Keratinocyte (primary cell): ENCODE results near the gene ASB17. TPM values are rescaled to one million over a fixed set of nuclear protein-coding genes. Genes with fewer than 3 reads are reported as not detected.
"Not testable (repeated sequence)": the region's sequence is repeated elsewhere in the genome, so short reads cannot be mapped to it uniquely, and the experiment has no call there.

Experiments used
- DNase-seq: peaks from one replicate; pipeline ENCODE4 v3.0.0-alpha.2; 2011; ENCODE audit warnings: low read depth, missing footprints, low spot score
- FAIRE-seq: peaks from 2 replicates; lab custom pipeline; 2011; peaks lifted over from hg19 to GRCh38; lab: Jason Lieb, UNC
- H2AFZ ChIP-seq: 2 replicates; pipeline ENCODE4 v1.6.0; 2012; ENCODE audit warnings: low read length, control low read depth, inconsistent platforms; ENCODE audit not compliant: control insufficient read depth
- H3K27ac ChIP-seq: 2 replicates; pipeline ENCODE4 v1.5.1; 2011; ENCODE audit warnings: low read length; ENCODE audit not compliant: control insufficient read depth, insufficient read depth
- H3K27me3 ChIP-seq: 3 replicates; pipeline ENCODE4 v1.6.0; 2011; ENCODE audit warnings: low read length; ENCODE audit not compliant: control insufficient read depth, insufficient read depth; ENCODE audit errors: extremely low read depth
- H3K36me3 ChIP-seq, 2 experiments: 2 replicates in 1 of 2; 3 replicates in 1 of 2; pipeline ENCODE4 v1.5.1; 2011; ENCODE audit warnings: low read length in 2 of 2, mild to moderate bottlenecking in 1 of 2; ENCODE audit not compliant: control insufficient read depth in 2 of 2, insufficient read depth in 2 of 2; ENCODE audit errors: extremely low read depth in 1 of 2
- H3K4me1 ChIP-seq: 3 replicates; pipeline ENCODE4 v1.5.1; 2011; ENCODE audit warnings: low read length; ENCODE audit not compliant: control insufficient read depth, insufficient read depth; ENCODE audit errors: extremely low read depth
- H3K4me2 ChIP-seq: 3 replicates; pipeline ENCODE4 v1.6.0; 2011; ENCODE audit warnings: low read depth, low read length; ENCODE audit not compliant: control insufficient read depth, insufficient read depth; ENCODE audit errors: extremely low read depth
- H3K4me3 ChIP-seq, 3 experiments: fragments of 200-600 bp in 1 of 3; sonication (generic) in 1 of 3; 2 replicates in 2 of 3; 3 replicates in 1 of 3; pipeline ENCODE4 v1.5.1; 2011 to 2016; ENCODE audit warnings: low read length in 3 of 3, mild to moderate bottlenecking in 3 of 3, control low read depth in 2 of 3, inconsistent platforms in 1 of 3, low read depth in 1 of 3, mixed read lengths in 1 of 3, mixed run types in 1 of 3, moderate library complexity in 1 of 3; ENCODE audit not compliant: control insufficient read depth in 2 of 3, insufficient read depth in 2 of 3; ENCODE audit errors: extremely low read depth in 1 of 3
- H3K79me2 ChIP-seq: 2 replicates; pipeline ENCODE4 v1.6.0; 2012; ENCODE audit warnings: low read length; ENCODE audit not compliant: control insufficient read depth, insufficient read depth
- H3K9ac ChIP-seq: 3 replicates; pipeline ENCODE4 v1.6.0; 2011; ENCODE audit warnings: low read length; ENCODE audit not compliant: control insufficient read depth, insufficient read depth; ENCODE audit errors: extremely low read depth
- H3K9me1 ChIP-seq: 3 replicates; pipeline ENCODE4 v1.6.0; 2011; ENCODE audit warnings: low read length; ENCODE audit not compliant: control insufficient read depth, insufficient read depth; ENCODE audit errors: extremely low read depth
- H3K9me3 ChIP-seq: 2 replicates; pipeline ENCODE4 v1.5.1; 2012; ENCODE audit warnings: low read depth, low read length; ENCODE audit not compliant: control insufficient read depth
- H4K20me1 ChIP-seq: 3 replicates; pipeline ENCODE4 v1.6.0; 2011; ENCODE audit warnings: low read length; ENCODE audit not compliant: control insufficient read depth, insufficient read depth; ENCODE audit errors: extremely low read depth
- EZH2 ChIP-seq: IDR thresholded peaks from one replicate; pipeline ENCODE4 v1.6.1; 2012; ENCODE audit warnings: inconsistent platforms, mild to moderate bottlenecking, low read length, moderate library complexity
- dilution Hi-C: fragments of 300-500 bp; cut with MboI; formaldehyde crosslinking; loops from one replicate; pipeline ENCODE4 v1.7.0; 2020; ENCODE audit warnings: low sequenced_read_pairs; ENCODE audit not compliant: extremely low pct_ligation_motif_present
- polyA plus RNA-seq, 5 experiments: library from polyadenylated mRNA; depleted of rRNA in 3 of 5; stranded (reverse) in 3 of 5; stranded (forward) in 1 of 5; unstranded in 1 of 5; fragments of >200 nt; gene quantifications; 1 replicate in 1 of 5; 2 replicates in 3 of 5; 3 replicates in 1 of 5; pipeline versions ENCODE4 v1.2.1 to v1.2.3, GENCODE V29; 2011 to 2012; ENCODE audit warnings: missing spikeins in 2 of 5, low read depth in 1 of 5, low replicate concordance in 1 of 5
- TF ChIP-seq, protein P1 (sequence below), 3 experiments: IDR thresholded peaks in 1 of 3; conservative IDR thresholded peaks in 1 of 3; optimal IDR thresholded peaks in 1 of 3; 2 replicates in 2 of 3; 3 replicates in 1 of 3; pipeline versions ENCODE3 to v1.5.1; 2011; ENCODE audit warnings: low read length in 3 of 3, mild to moderate bottlenecking in 3 of 3, moderate library complexity in 2 of 3, control low read depth in 1 of 3, inconsistent platforms in 1 of 3; ENCODE audit not compliant: insufficient read depth in 2 of 3; ENCODE audit errors: extremely low read depth in 1 of 3

ASB17 gene
- polyA plus RNA-seq, 1 donor (not counting 4 experiments of a cell fraction or from before 2014, with no cell fraction given), result not detected

DNA sequence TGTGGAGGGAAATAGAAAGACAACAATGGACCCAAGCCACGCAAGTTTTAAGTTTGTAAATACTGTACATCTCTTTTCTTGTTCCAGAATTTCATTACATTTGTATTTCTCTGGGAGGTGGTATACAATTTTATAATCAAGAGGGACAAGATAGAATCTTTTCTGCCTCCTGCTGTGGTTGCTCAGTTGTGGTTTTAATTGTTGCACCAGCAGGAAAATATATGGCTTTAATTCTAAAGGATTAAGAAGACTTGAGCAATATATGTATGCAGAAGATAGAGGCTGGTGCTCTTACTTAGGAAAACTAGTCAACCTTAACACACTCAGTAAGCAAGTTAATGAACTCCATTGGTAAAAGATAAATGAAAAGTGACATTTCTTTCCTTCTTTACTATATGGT is 19.8 kb upstream of the ASB17 start:
- DNase-seq (no peak), FAIRE-seq (no peak)
- Histone ChIP-seq H3K9me1 (no peaks in the 10 kb centered on the region), H3K9me3 (no peaks in the 10 kb centered on the region), H3K4me1 (no peaks in the 10 kb centered on the region), H4K20me1 (no peaks in the 10 kb centered on the region), H3K79me2 (no peaks in the 10 kb centered on the region), H3K4me2 (no peak overlapping the region), H2AFZ (no peak overlapping the region), H3K36me3 (no peaks in the 10 kb centered on the region), H3K27me3 (no peaks in the 10 kb centered on the region), H3K4me3 (no peak overlapping the region), H3K9ac (no peak overlapping the region), H3K27ac (no peak overlapping the region)
- no peak for TF ChIP-seq EZH2
- TF ChIP-seq, protein P1, sequence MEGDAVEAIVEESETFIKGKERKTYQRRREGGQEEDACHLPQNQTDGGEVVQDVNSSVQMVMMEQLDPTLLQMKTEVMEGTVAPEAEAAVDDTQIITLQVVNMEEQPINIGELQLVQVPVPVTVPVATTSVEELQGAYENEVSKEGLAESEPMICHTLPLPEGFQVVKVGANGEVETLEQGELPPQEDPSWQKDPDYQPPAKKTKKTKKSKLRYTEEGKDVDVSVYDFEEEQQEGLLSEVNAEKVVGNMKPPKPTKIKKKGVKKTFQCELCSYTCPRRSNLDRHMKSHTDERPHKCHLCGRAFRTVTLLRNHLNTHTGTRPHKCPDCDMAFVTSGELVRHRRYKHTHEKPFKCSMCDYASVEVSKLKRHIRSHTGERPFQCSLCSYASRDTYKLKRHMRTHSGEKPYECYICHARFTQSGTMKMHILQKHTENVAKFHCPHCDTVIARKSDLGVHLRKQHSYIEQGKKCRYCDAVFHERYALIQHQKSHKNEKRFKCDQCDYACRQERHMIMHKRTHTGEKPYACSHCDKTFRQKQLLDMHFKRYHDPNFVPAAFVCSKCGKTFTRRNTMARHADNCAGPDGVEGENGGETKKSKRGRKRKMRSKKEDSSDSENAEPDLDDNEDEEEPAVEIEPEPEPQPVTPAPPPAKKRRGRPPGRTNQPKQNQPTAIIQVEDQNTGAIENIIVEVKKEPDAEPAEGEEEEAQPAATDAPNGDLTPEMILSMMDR (optimal IDR thresholded peaks at IDR 0.05 in 1 of 3, IDR thresholded peaks at IDR 0.05 in 1 of 3, conservative IDR thresholded peaks at IDR 0.05 in 1 of 3; ENCODE audit: extremely low read depth in 1 of 3, insufficient read depth in 2 of 3, low read length in 3 of 3), result no peak
- dilution Hi-C loops, result no loop called here

- no peaks in the 10 kb centered on the region for H3K4me1 ChIP-seq
- no peak overlapping the region for H3K9ac ChIP-seq
- no peaks in the 10 kb centered on the region for H3K79me2 ChIP-seq
- no peak overlapping the region for H3K4me3 ChIP-seq
- no peaks in the 10 kb centered on the region for H3K36me3 ChIP-seq
- H3K27ac ChIP-seq, result no peak overlapping the region
- no peaks in the 10 kb centered on the region for H3K9me1 ChIP-seq
- DNase-seq (no peak), FAIRE-seq (no peak)
- no peaks in the 10 kb centered on the region for H4K20me1 ChIP-seq
- no peaks in the 10 kb centered on the region for H3K27me3 ChIP-seq
- no peaks in the 10 kb centered on the region for H3K9me3 ChIP-seq
- H3K4me2 ChIP-seq, result no peak overlapping the region
- dilution Hi-C loops, result no loop called here
- TF ChIP-seq, protein P1 (optimal IDR thresholded peaks at IDR 0.05 in 1 of 3, IDR thresholded peaks at IDR 0.05 in 1 of 3, conservative IDR thresholded peaks at IDR 0.05 in 1 of 3; ENCODE audit: extremely low read depth in 1 of 3, insufficient read depth in 2 of 3, low read length in 3 of 3), result no peak
- no peak for TF ChIP-seq EZH2
- no peak overlapping the region for H2AFZ ChIP-seq
Observed at GRCh38 chr1:75950176-75950575, 18.0 kb upstream of the ASB17 start.

DNA sequence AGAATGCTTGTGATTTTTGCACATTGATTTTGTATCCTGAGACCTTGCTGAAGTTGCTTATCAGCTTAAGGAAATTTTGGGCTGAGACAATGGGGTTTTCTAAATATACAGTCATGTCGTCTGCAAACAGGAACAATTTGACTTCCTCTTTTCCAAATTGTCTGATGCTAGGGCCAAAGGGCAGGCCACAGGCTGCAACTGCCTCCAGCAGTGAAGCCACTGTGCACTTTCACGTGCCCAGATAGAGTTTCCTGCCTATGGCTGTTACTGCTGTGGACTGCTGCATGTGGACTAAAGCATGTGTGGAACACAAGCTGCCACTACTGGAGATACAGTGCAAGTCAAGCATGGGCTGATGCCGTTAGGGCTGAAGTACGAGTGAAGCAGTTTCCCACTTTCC is 10.8 kb upstream of the ASB17 start:
- H3K27ac ChIP-seq, H3K9me1 ChIP-seq, FAIRE-seq, H3K4me1 ChIP-seq, H3K4me2 ChIP-seq, H2AFZ ChIP-seq, DNase-seq, H3K9me3 ChIP-seq, H3K4me3 ChIP-seq, H3K79me2 ChIP-seq, H3K27me3 ChIP-seq, H4K20me1 ChIP-seq, H3K9ac ChIP-seq, H3K36me3 ChIP-seq, dilution Hi-C loops: not testable (repeated sequence)
